ENCODE results near the gene ABCC3.

The ABCC3 gene

GRCh38 chr17:50661795-50662391, 27.2 kb downstream of the ABCC3 start:
- DNase-seq (ENCODE audit: low read depth): no peak
- TF ChIP-seq CTCF (IDR thresholded peaks at IDR 0.05; ENCODE audit: control insufficient read depth, extremely low read depth, insufficient read depth): no peak

DNA sequence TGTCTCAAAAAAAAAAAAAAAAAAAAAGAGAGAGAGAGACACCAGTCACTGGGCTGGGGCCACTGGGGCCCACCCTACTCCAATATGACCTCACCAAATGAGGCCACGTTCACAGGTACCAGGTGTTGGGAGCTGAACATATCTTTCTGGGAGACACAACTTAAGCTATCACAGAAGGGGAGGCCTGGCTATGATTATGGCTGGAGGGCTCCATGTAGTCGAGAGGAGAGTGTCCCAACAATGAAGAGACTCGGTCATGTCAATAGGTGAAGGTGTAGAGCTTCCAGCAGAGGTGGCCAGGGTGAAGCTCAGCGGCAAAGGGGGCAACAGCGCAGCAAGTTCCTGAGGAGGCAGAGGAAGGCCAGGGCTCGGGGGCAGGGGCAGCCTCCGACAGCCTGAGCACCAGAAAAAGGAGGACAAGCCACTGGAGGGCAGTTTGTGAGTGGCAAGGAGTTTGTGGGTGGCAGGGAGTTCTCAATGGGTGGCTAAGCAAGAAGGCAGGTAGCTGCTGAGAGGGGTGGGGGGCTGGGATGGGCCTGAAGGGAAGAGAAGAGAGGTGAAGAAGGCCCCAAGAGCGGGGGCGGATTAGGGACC, 28.0 kb downstream of the ABCC3 start:
- no peak for DNase-seq (ENCODE audit: low read depth)
- no peak for TF ChIP-seq CTCF (IDR thresholded peaks at IDR 0.05; ENCODE audit: control insufficient read depth, extremely low read depth, insufficient read depth)
- H3K4me3 ChIP-seq (ENCODE audit: low read depth, low read length): no peak overlapping the region

More at GRCh38 chr17:50661795-50662391, 27.2 kb downstream of the ABCC3 start:
- H3K4me3 ChIP-seq (ENCODE audit: low read depth, low read length): no peak overlapping the region

- no peak overlapping the region for H3K4me3 ChIP-seq (ENCODE audit: low read depth, low read length)
- DNase-seq (ENCODE audit: low read depth): no peak
- no peak for TF ChIP-seq CTCF (IDR thresholded peaks at IDR 0.05; ENCODE audit: control insufficient read depth, extremely low read depth, insufficient read depth)
These were observed 29.2 kb downstream of the ABCC3 start for GRCh38 chr17:50663812-50664374.

DNA sequence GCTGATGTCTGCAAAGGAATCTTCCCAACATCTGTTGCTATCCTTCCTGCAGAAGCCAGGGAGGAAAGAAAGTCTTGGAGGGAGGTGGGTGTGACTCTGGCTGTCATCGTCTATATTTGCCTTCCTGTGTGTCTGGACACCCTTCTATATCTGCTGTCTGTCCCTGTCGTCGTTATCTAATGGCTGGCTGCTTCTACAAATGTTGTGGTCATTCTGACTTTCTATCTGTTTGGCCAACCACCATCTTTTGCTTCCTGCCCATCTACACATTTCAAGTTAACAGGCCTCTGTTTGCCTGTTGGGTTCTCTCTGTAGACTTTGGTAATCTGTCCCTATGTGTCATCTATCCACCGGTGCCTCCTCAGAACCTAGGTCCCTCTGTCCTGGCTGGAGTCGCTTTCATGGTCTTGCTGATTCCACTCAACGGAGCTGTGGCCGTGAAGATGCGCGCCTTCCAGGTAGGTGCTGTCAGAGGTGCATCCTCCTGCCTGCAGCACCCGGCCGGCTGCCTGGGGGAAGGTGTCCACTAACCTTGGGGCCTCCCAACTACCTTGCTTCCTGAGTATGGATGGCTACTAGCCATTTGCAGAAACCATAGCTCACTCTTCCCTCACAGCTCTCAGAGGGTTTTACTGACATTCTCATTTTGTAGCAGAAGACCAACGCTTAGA, 30.2 kb downstream of the ABCC3 start:
- H3K4me3 ChIP-seq (ENCODE audit: low read depth, low read length): no peak overlapping the region
- DNase-seq (ENCODE audit: low read depth): no peak
- TF ChIP-seq CTCF (IDR thresholded peaks at IDR 0.05; ENCODE audit: control insufficient read depth, extremely low read depth, insufficient read depth): no peak

GRCh38 chr17:50665838-50666237, 31.2 kb downstream of the ABCC3 start:
- no peak overlapping the region for H3K4me3 ChIP-seq (ENCODE audit: low read depth, low read length)
- DNase-seq (ENCODE audit: low read depth): no peak
- TF ChIP-seq CTCF (IDR thresholded peaks at IDR 0.05; ENCODE audit: control insufficient read depth, extremely low read depth, insufficient read depth): no peak

- no peak for TF ChIP-seq CTCF (IDR thresholded peaks at IDR 0.05; ENCODE audit: control insufficient read depth, extremely low read depth, insufficient read depth)
- no peak for DNase-seq (ENCODE audit: low read depth)
- H3K4me3 ChIP-seq (ENCODE audit: low read depth, low read length): no peak overlapping the region
These were observed 31.6 kb downstream of the ABCC3 start for GRCh38 chr17:50666316-50666715.

Data from LNCaP clone FGC (cell line).